GM18861 (cell line): ENCODE measurements around the gene RYR3.
"Not testable (repeated sequence)": the region's sequence is repeated elsewhere in the genome, so short reads cannot be mapped to it uniquely, and the experiment has no call there.

Experiments
- ATAC-seq: cut with Tn5 transposase; IDR thresholded peaks from one replicate; pipeline ENCODE4 v1.9.1; 2021; ENCODE audit not compliant: unreplicated experiment

Gene RYR3

GRCh38 chr15:33810073-33810595 is 499.4 kb downstream of the RYR3 start:
- ATAC-seq = no peak

DNA sequence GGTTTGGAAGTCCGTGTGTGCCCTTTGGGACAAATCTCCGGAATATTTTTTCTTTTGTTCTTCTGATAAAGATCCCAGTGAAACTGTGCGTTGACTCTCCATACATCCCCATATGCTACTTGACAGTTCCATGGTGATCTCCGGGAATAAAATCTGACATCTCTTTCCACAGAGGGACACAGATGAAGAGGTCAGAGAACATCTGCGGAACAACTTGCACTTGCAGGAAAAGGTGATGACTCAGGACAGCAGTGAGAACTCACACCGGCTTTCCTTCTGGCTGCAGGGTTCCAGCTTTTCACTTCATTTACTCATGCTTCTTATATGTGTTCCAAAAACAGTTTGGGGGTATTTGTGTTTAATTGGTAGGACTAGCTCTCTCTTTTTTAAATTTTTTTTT is 500.0 kb downstream of the RYR3 start:
- no peak for ATAC-seq

DNA sequence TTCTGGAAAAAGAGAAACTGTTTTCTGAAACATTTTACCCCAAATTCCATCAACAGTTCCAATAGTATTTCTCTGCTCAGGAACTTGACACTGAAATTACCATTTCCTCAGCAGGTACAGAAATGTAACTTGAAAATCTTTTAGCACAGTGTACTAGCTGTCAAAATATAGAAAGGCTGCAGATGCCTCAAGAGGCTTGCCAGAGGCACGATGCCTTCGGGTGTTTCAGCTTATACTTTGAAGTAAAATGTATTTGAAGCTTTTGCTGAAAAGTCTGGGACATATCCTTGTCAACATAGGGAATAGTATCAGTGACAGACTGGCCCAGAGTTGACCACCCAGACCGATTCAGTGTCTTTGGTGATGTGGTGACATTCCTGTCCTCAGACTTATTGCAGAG is 503.1 kb downstream of the RYR3 start:
- no peak for ATAC-seq

DNA sequence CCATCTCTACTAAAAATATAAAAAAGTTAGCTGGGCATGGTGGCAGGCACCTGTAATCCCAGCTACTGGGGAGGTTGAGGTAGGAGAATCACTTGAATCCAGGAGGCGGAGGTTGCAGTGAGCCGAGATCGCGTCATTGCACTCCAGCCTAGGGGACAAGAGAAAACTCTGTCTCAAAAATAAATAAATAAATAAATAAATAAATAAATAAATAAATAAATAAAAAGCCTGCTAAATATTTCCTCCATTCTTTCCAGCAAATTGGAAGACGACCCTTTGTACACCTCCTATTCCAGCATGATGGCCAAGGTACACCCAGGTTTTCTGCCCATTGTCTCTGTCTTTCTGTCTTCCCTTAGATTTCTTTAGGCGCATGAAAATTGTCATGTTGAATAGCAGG is 508.7 kb downstream of the RYR3 start:
- ATAC-seq = not testable (repeated sequence)

- ATAC-seq = no peak
Observed at GRCh38 chr15:33822479-33822878, 511.7 kb downstream of the RYR3 start.

DNA sequence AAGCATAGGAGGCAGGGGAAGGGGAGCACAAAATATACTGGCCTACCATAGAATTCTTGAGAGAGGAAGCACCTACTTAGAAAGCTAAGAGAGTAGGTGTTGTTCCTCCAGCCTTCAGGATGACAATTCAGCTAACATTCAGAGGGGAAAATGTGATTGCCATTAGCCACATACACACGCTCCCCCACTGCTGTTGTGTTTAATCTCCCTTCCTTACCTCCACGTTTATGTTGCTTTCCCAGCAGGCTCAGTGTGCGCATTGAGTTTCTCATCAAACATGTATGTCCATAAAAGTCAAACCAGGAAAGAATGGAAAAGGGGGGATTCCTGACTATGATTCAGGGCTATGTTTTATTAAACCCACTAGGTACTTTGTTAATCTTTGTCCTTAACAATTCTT is 512.4 kb downstream of the RYR3 start:
- no peak for ATAC-seq

DNA sequence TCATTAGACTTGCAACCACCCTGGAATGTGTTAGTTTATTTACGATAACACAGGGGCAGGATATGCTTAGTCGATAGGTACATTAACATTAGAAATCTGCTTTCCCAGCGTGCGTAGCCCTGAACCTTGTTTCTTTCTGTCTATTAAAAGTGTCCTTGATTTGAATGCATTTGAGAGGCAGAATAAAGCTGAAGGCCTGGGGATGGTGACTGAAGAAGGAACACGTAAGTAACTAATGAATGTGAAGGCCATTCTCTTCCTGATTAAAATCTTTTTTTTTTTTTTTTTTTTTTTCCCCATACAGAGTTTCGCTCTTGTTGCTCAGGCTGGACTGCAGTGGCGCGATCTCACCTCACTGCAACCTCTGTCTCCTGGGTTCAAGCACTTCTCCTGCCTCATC is 514.7 kb downstream of the RYR3 start:
- no peak for ATAC-seq

GRCh38 chr15:33826201-33826600 is 515.4 kb downstream of the RYR3 start:
- no peak for ATAC-seq

- no peak for ATAC-seq
Observed at GRCh38 chr15:33830351-33830750, 519.6 kb downstream of the RYR3 start.

- no peak for ATAC-seq
Observed at GRCh38 chr15:33831646-33832045, 520.9 kb downstream of the RYR3 start.

DNA sequence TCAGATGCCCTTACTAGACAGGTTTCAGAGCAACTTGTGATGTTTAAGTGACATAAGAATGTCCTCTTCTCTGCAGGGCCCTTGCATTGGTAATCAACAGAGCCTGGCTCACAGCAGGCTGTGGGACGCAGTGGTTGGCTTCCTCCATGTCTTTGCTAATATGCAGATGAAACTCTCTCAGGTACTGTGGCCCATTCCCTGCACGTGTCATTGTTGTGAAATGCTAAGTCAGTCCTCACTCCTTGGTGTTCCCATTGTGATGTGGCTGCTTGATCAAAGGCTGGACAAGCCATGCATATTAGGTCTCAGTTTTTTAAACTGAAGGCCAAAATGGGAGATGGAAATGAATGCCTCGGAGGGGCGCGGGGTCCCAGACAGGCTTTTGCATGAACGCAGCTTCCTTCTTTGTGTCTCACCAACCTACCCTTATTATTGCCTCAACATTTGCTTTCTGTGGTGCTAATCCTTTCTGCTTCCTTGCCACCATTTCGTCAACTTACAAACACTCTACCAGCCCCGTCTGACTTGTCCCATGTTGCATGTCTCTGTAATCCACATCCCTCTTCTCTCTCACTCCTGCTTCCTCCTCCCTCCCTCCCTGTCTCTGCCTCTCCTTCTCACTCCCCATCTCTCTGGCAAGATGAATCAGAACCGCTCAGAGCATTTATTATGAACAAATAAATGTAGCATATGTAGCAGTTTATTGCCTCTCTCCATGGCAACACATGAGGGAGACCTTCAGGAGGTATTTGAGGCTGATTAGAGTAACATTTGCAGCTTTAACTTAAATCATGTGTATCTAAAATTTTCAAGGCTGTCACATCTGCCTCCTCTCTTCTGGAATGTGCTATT is 524.4 kb downstream of the RYR3 start:
- no peak for ATAC-seq

- ATAC-seq = no peak
Observed at GRCh38 chr15:33837294-33837693, 526.5 kb downstream of the RYR3 start.

DNA sequence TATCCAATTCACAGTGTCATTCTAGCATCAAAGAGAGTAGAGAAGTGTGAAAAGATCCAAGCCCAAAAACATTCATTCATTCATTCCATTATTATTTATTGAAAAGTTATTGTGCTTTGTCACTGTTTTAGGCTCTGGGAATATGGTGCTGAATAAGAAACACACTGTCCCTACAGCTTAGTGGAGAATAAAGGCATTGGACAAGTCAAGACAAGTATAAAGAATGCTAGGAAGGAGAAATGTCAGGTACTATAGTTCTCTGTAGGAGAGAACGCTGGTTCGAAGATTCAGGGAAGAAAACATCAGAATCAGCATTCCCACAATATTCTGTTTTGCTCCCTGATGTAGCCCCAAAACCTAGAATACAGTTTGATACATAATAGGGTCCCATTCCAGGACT is 528.8 kb downstream of the RYR3 start:
- ATAC-seq = no peak

DNA sequence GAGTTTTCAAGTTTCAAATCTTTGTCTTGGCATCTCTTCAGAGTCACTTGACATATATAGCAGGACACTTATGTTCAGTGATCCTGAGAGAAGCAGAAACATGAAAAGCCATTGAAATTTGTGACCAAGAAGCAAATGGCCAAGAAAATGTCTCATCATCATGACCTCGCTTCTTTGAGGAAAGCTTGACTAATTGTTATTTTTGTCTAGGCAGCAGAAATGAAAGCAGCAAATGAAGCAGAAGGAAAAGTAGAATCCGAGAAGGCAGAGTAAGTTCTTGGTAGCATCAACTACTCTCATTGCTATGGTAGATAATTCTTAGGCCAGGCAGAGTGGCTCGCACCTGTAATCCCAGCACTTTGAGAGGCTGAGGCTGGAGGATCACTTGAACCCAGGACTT is 529.8 kb downstream of the RYR3 start:
- no peak for ATAC-seq

- ATAC-seq = no peak
Observed at GRCh38 chr15:33844186-33844585, 533.4 kb downstream of the RYR3 start.

- ATAC-seq = no peak
Observed at GRCh38 chr15:33844597-33844996, 533.8 kb downstream of the RYR3 start.

GRCh38 chr15:33846142-33846541 is 535.4 kb downstream of the RYR3 start:
- no peak for ATAC-seq

DNA sequence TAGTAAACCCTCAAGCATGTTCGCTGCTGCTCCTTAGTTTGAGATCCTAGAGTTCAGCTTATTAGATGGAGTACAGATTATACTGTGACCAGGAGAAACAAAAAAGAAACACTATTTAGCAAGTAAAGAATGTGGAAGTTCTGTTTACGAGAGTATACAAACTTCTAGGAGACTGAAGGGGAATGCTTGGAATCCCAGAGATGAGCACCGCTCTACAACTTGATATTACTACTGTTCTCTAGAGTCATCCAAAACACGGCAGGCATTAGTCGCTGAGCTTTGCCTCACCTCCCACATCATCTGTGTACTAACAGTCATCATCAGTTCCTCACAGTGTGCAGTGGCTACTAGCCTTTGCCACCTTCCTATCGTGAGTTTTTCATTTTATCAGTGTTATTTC is 536.1 kb downstream of the RYR3 start:
- ATAC-seq = no peak

DNA sequence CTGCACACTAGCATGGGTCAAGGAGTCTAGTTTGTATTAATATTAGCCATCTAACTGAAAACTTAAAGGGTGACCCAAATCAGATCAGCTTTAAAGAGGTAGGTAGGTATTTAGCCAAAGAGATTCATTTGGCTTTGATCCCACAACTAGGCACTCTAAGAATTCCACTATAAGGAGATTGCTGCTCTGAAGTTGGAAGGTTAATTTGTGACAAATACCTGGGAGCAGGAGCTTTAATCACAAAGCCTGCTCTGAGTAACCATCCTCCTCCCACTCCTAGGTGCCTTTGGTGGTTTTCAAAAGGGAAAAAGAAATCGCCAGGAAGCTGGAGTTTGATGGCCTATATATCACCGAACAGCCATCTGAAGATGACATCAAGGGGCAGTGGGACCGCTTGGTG is 537.2 kb downstream of the RYR3 start:
- no peak for ATAC-seq

GRCh38 chr15:33851079-33851478 is 540.3 kb downstream of the RYR3 start:
- no peak for ATAC-seq

DNA sequence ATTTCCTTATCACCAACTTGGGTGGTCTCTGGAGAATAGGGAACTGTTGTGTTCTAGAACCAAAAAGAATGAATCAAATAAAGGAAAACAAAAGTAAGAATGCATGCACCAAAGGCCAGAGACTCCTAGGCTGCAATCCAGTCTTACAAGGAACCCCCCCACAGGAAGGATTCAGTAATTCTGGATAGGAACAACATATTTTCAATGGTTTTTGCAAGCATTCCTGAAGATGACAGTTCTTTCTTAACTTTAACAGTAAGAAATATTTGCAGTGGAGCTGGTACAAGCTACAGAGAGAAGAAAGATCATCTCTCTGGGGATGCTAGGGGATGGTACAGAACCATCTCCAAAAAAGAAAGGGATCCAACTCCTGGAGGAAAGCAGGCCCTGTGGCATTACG is 541.3 kb downstream of the RYR3 start:
- no peak for ATAC-seq

GRCh38 chr15:33852570-33852969 is 541.8 kb downstream of the RYR3 start:
- no peak for ATAC-seq

- no peak for ATAC-seq
Observed at GRCh38 chr15:33857726-33858125, 547.0 kb downstream of the RYR3 start.
